DMS53 treated with DMSO at 0.1 percent for 48 hours (cell line): ENCODE measurements around the gene ATXN1.
"Not testable (repeated sequence)": the region's sequence is repeated elsewhere in the genome, so short reads cannot be mapped to it uniquely, and the experiment has no call there.

ENCODE experiments used
- DNase-seq: peaks from one replicate; lab custom pipeline; 2025; ENCODE audit not compliant: unreplicated experiment; lab: John Stamatoyannopoulos, UW

ATXN1 gene

GRCh38 chr6:16702627-16703378, 58.5 kb downstream of the ATXN1 start:
- DNase-seq = not testable (repeated sequence)

GRCh38 chr6:16700916-16701234, 60.4 kb downstream of the ATXN1 start:
- no peak for DNase-seq

- no peak for DNase-seq
Observed at GRCh38 chr6:16700202-16700915, 60.9 kb downstream of the ATXN1 start.

- peak; percentile 4 for DNase-seq
Observed at GRCh38 chr6:16698997-16699868, 62.0 kb downstream of the ATXN1 start.

GRCh38 chr6:16698162-16698533, 63.1 kb downstream of the ATXN1 start:
- no peak for DNase-seq

GRCh38 chr6:16697437-16698161, 63.7 kb downstream of the ATXN1 start:
- no peak for DNase-seq

GRCh38 chr6:16696496-16696895, 64.8 kb downstream of the ATXN1 start:
- no peak for DNase-seq

GRCh38 chr6:16694781-16695578, 66.3 kb downstream of the ATXN1 start:
- DNase-seq = no peak

GRCh38 chr6:16691324-16691723, 69.9 kb downstream of the ATXN1 start:
- DNase-seq = no peak

GRCh38 chr6:16690608-16691142, 70.6 kb downstream of the ATXN1 start:
- no peak for DNase-seq

- no peak for DNase-seq
Observed at GRCh38 chr6:16689788-16690607, 71.3 kb downstream of the ATXN1 start.

- DNase-seq = no peak
Observed at GRCh38 chr6:16688984-16689636, 72.2 kb downstream of the ATXN1 start.

- no peak for DNase-seq
Observed at GRCh38 chr6:16688436-16688835, 72.8 kb downstream of the ATXN1 start.

GRCh38 chr6:16687045-16687444, 74.2 kb downstream of the ATXN1 start:
- no peak for DNase-seq

GRCh38 chr6:16684896-16685554, 76.2 kb downstream of the ATXN1 start:
- no peak for DNase-seq

- DNase-seq = no peak
Observed at GRCh38 chr6:16684195-16684689, 77.0 kb downstream of the ATXN1 start.

GRCh38 chr6:16683641-16684194, 77.5 kb downstream of the ATXN1 start:
- DNase-seq = no peak
